GM10248 (cell line): Measurements from ENCODE around the gene IVD.
A peak's percentile ranks its signal among the peaks of the same experiment; 100 is the strongest.

ENCODE experiments used
- CTCF ChIA-PET: fragments of 300-600 bp; sonication (Branson Sonifier 250); formaldehyde crosslinking; extraction: SDS; loops from one replicate; lab custom pipeline; 2021; ENCODE audit warnings: antibody characterized with exemption; lab: Yijun Ruan, JAX
- POLR2A ChIA-PET: fragments of 350-650 bp; sonication (Branson Sonifier 250); formaldehyde crosslinking; extraction: SDS; loops from one replicate; lab custom pipeline; 2020; ENCODE audit warnings: antibody characterized with exemption; lab: Yijun Ruan, JAX
- DNase-seq: peaks from one replicate; pipeline ENCODE4 v3.0.0; 2012; ENCODE audit errors: extremely low spot score
- TF ChIP-seq, protein P1 (sequence below): IDR thresholded peaks from 2 replicates; pipeline ENCODE4 v1.5.1; 2012; ENCODE audit warnings: mild to moderate bottlenecking, low read depth; ENCODE audit errors: extremely low read depth, missing control alignments, control extremely low read depth

IVD gene

DNA sequence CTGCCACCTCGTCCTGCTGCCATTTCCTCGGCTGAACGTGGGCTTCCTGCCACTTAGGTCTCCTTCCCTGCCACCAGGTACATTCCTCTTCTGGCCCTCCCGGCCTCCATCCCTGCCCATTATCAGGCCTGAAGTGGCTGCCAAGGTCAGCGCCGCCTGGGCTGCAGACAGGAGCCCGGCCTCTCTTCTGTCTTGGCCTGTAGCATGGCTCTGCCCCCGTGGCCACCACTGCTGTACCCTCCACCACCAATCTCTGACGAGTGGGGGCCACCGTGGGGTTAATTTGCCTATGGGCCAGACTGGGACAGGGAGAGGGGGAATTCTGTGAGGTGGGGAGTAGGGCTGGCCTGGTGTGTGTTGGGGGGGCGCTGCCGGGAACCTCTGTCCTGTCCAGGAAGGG, 33.1 kb downstream of the IVD start:
- POLR2A ChIA-PET, result no interaction called here
- CTCF ChIA-PET, result interaction anchor here (1.4 to 4.0 kb wide), 4 partner anchors 70 to 159 kb away, joined by 3 to 16 read pairs (median 6); no protein-coding TSS in a partner anchor
- TF ChIP-seq, protein P1, sequence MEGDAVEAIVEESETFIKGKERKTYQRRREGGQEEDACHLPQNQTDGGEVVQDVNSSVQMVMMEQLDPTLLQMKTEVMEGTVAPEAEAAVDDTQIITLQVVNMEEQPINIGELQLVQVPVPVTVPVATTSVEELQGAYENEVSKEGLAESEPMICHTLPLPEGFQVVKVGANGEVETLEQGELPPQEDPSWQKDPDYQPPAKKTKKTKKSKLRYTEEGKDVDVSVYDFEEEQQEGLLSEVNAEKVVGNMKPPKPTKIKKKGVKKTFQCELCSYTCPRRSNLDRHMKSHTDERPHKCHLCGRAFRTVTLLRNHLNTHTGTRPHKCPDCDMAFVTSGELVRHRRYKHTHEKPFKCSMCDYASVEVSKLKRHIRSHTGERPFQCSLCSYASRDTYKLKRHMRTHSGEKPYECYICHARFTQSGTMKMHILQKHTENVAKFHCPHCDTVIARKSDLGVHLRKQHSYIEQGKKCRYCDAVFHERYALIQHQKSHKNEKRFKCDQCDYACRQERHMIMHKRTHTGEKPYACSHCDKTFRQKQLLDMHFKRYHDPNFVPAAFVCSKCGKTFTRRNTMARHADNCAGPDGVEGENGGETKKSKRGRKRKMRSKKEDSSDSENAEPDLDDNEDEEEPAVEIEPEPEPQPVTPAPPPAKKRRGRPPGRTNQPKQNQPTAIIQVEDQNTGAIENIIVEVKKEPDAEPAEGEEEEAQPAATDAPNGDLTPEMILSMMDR, result no peak
- DNase-seq, result no peak

DNA sequence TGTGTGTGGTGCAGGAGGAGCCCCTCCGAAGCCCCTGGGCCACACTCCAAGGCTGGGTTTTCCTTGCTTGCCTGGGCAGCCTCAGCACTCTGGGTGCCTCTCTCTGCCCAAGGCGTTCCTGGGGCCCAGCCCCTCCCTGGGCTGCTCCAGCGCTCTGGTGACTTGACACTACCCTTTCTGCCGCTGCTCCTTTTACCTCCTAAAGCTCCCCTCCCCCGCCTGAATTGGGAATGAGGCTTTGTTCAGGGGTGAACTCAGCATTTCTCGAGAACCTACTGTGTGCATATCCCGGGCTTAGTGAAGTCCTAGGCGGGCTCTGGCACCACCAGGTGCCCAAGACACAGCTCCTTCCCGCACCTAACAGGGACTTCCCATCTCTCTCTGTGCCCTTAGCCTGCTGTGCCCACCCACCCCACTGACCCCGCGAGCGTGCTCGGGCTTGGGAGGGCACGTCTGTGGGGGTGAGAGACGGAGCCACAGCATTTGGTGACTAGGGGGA, 33.9 kb downstream of the IVD start:
- TF ChIP-seq, protein P1, result no peak
- CTCF ChIA-PET, result interaction anchor here (0.6 to 4.0 kb wide), 9 partner anchors 11 to 417 kb away, joined by 3 to 16 read pairs (median 3); no protein-coding TSS in a partner anchor
- DNase-seq, result no peak
- POLR2A ChIA-PET, result no interaction called here

DNA sequence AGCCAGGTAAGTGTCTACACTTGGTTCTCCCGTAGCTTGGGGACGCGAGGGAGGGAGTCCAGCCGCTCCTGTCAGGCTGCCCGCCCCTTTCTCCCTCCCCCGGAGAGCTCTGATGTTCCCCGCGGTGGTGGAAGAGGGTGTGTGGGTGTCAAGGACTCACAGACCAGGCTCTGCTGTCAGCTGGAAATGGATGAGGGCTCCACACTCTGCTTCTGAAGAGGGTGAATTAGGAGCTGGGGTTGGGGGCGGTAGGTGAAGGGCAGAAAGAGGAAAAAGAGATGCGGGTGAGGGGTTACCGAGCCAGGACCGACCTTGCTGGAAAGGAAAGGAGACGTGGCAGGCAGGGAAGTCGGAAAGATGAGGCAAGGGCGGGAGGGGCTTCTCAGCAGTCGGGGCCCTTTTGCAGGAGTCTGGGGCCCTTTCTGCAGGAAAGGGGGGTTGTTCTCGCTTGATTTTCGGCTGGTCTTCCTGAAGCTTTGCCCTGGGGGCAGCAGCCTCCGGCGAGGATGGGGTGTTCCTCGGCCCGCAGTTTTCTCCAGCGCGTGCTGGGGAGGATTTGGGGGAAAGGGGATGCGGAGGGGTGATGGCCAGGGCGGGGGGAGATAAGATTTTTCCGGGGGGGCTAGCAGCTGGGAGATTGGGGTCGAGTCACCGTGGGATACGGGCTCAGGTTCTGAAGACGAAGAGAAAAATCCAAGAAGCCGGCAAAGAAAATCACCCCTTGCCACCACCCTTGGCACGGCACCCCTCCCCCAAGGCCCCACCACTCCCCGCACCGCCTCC, 34.6 kb downstream of the IVD start:
- ChIA-PET POLR2A (no interaction called here), CTCF (interaction anchor here (0.8 to 4.0 kb wide), 13 partner anchors 18 to 417 kb away, joined by 3 to 16 read pairs (median 4); no protein-coding TSS in a partner anchor)
- DNase-seq, result peak; percentile 55
- TF ChIP-seq, protein P1, result no peak

DNA sequence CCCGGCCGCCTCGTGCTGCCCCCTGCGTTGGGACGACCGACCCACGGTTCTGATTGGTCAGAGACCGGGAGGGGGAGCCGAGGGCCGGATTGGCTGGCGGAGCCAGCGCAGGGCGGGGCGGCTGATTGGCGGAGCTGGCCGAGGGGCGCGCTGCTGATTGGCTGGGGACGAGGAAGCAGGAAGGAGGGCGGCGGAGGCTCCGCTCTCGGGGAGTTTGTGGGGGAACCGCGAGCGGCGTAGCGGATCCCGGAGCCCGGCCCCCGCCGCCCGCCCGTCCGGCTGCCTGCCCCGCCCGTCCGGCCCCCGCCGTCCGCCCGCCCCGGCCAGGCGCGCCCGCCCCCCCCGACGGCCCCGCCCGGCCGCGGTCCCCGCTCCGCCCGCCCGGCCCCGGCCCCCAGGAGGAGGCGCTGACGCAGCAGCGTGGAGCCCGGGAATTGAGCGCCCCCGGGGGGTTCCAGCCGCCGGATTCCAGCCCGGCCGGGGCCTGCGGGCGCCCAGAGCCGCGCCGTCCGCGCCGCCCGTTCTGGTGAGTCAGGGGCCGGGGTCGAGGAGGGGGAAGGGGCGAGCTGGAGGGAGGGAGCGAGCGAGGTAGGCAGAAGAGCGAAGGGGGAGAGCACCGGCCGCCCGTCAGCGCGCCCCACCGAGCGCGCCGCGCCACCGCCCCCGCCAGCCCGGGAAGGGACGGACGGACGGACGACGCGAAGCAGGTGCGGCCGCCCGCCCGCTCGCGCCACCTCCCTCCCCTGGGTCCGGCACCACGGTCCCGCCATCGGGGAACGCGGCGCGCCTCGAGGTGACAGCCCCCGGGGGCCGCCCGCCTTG, 35.4 kb downstream of the IVD start, which contains the start of gene BAHD1:
TSS of gene BAHD1 (plus strand) at position 211 of the 822 bp plus-strand sequence. CDS start 17,512 bp downstream, outside the sequence.
- POLR2A ChIA-PET, result no interaction called here
- TF ChIP-seq, protein P1, result peak; percentile 18
- DNase-seq, result peak; percentile 100
- CTCF ChIA-PET, result interaction anchor here (0.9 to 4.0 kb wide), 14 partner anchors 9 to 416 kb away, joined by 3 to 16 read pairs (median 5); no protein-coding TSS in a partner anchor

DNA sequence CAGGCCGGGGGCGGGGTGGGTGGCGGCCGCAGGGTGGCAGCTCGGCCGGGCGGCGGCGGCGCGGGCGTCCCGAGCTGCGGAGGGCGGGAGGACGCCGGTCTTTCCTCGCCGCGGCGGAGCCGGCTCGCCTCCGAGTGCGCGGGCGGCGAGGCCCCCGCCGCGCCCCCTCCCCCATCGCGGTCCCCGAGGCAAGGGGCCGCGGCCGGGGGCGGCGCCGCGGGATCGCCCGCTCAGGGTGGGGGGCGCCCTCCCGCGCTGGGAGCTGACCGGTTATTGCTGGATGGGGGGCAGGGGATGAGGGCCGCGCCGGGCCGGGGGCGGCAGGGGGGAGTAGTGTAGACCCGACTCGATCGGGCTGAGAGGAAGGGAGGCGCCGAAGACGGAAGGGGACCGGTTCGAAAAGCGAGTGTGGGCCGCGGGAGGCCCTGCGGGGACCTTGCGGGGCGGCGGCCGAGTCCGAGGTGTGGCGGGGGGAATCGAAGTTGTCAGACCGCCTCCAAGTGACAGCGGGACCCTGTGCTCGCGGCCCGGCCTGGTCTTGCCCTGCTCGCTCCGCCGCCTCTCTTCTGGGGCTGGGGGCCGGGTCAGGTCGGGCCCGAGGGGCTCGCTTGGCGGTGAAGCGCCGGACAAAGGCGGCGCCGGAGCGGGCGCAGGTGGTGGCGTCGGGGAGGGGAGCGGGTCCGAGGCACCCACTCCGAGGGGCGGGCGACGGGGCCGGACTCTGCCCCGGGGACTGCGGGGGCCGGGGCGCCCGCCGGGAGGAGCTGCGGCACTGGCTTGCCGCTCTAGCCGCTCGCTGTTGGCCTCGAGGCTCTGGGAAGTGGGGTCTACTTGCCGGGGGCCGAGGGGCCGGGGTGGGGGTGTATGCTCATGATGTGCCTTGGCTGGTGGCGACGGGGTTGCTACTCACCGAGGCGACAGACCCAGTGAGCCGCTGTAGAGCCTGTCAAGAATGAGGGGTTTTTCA, 36.3 kb downstream of the IVD start:
- ChIA-PET POLR2A (no interaction called here), CTCF (interaction anchor here (0.7 to 4.0 kb wide), 13 partner anchors 8 to 453 kb away, joined by 3 to 16 read pairs (median 4); partner anchors contain the start of gene VPS18)
- DNase-seq, result peak; percentile 59
- TF ChIP-seq, protein P1, result peak; percentile 42
